GM21423 (cell line): ENCODE results near the gene MAS1.
"Not testable (repeated sequence)": the region's sequence is repeated elsewhere in the genome, so short reads cannot be mapped to it uniquely, and the experiment has no call there.

ENCODE experiments used
- ATAC-seq: cut with Tn5 transposase; IDR thresholded peaks from one replicate; pipeline ENCODE4 v1.9.1; 2021; ENCODE audit warnings: mild to moderate bottlenecking, moderate library complexity; ENCODE audit not compliant: unreplicated experiment

Gene MAS1

GRCh38 chr6:159890792-159891191 is at the start of gene MAS1:
Gene MAS1 (plus strand): TSS chr6:159890988. CDS start chr6:159906956, 15,968 bp downstream.
- no peak for ATAC-seq

GRCh38 chr6:159842035-159842434 is 48.8 kb upstream of the MAS1 start:
- ATAC-seq = no peak

GRCh38 chr6:159844737-159845645 is 45.8 kb upstream of the MAS1 start:
- no peak for ATAC-seq

- ATAC-seq = not testable (repeated sequence)
Measured at GRCh38 chr6:159848552-159848951, 42.2 kb upstream of the MAS1 start.

GRCh38 chr6:159849851-159850250 is 40.9 kb upstream of the MAS1 start:
- ATAC-seq = not testable (repeated sequence)

- no peak for ATAC-seq
Measured at GRCh38 chr6:159852877-159853276, 37.9 kb upstream of the MAS1 start.

- no peak for ATAC-seq
Measured at GRCh38 chr6:159853754-159854153, 37.0 kb upstream of the MAS1 start.

- ATAC-seq = no peak
Measured at GRCh38 chr6:159854959-159855358, 35.8 kb upstream of the MAS1 start.

- no peak for ATAC-seq
Measured at GRCh38 chr6:159858259-159858658, 32.5 kb upstream of the MAS1 start.

GRCh38 chr6:159860482-159860881 is 30.3 kb upstream of the MAS1 start:
- ATAC-seq = no peak

GRCh38 chr6:159862103-159862502 is 28.7 kb upstream of the MAS1 start:
- ATAC-seq = no peak

GRCh38 chr6:159863341-159863740 is 27.4 kb upstream of the MAS1 start:
- not testable (repeated sequence) for ATAC-seq

- ATAC-seq = no peak
Measured at GRCh38 chr6:159865226-159865920, 25.4 kb upstream of the MAS1 start.

GRCh38 chr6:159866286-159867247 is 24.2 kb upstream of the MAS1 start:
- no peak for ATAC-seq

GRCh38 chr6:159871241-159871640 is 19.5 kb upstream of the MAS1 start:
- ATAC-seq = no peak

GRCh38 chr6:159871906-159872305 is 18.9 kb upstream of the MAS1 start:
- no peak for ATAC-seq

GRCh38 chr6:159874435-159874834 is 16.4 kb upstream of the MAS1 start:
- no peak for ATAC-seq

- ATAC-seq = no peak
Measured at GRCh38 chr6:159875194-159875593, 15.6 kb upstream of the MAS1 start.

GRCh38 chr6:159876242-159876641 is 14.5 kb upstream of the MAS1 start:
- ATAC-seq = no peak

GRCh38 chr6:159877256-159877808 is 13.5 kb upstream of the MAS1 start:
- no peak for ATAC-seq

GRCh38 chr6:159878341-159878740 is 12.4 kb upstream of the MAS1 start:
- no peak for ATAC-seq
